ENCODE data around the gene DOC2B. TPM values are rescaled to one million over a fixed set of nuclear protein-coding genes. Genes with fewer than 3 reads are reported as not detected.

The DOC2B gene
- total and polyA plus RNA-seq, 9 of the 15 experiments (the other 6 are each of a cell fraction or from before 2014, with no cell fraction given): 0.02 TPM; not detected in 8

DNA sequence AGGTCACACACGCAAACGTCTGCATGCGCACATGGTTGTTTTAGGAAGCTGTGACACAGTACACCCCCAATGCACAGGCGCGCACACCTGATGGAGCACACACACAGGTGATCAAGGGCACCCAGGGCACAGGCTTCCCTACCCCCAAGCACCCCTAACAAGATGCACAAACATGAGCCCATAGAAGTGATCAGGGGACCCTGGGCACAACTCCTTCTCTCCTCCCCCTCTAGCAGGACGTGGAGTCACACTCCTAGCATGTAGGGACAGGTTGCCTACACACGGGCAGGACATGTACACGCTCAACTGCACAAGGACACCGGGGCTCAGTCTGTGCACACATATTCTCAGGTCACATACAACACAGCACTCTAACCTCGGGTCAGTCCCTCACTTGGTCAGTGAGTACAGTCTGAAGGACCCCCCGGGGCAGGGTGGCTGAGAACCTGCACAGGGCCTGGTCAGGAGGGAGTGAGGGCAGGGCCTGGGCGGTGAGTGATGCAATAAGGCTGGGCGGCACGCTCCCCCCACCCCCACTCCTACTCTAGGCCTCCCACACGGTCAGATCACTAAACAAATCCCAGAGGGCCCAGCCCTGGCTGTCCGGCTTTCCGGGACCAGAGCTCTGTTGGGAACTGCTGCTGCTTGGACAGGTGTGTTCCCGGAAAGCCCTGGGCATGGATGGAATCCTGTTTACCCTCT lies 751 bp upstream of the DOC2B start (continued):
- TF ChIP-seq TCF3 (CRISPR knock-in tag; IDR thresholded peaks at IDR 0.05): no peak
- TF ChIP-seq DNMT1 (IDR thresholded peaks at IDR 0.05): no peak
- 0 out of 2 replicates have a peak, but pooled peaks have one; percentile 27 for TF ChIP-seq RBFOX2 (IDR thresholded peaks at IDR 0.05; ENCODE audit: low read depth, low read length)
- TF ChIP-seq, protein P1, sequence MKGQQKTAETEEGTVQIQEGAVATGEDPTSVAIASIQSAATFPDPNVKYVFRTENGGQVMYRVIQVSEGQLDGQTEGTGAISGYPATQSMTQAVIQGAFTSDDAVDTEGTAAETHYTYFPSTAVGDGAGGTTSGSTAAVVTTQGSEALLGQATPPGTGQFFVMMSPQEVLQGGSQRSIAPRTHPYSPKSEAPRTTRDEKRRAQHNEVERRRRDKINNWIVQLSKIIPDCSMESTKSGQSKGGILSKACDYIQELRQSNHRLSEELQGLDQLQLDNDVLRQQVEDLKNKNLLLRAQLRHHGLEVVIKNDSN (CRISPR knock-in tag; IDR thresholded peaks at IDR 0.05): no peak
- TF ChIP-seq, protein P2, sequence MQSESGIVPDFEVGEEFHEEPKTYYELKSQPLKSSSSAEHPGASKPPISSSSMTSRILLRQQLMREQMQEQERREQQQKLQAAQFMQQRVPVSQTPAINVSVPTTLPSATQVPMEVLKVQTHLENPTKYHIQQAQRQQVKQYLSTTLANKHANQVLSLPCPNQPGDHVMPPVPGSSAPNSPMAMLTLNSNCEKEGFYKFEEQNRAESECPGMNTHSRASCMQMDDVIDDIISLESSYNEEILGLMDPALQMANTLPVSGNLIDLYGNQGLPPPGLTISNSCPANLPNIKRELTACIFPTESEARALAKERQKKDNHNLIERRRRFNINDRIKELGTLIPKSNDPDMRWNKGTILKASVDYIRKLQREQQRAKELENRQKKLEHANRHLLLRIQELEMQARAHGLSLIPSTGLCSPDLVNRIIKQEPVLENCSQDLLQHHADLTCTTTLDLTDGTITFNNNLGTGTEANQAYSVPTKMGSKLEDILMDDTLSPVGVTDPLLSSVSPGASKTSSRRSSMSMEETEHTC (IDR thresholded peaks at IDR 0.05): no peak

DNA sequence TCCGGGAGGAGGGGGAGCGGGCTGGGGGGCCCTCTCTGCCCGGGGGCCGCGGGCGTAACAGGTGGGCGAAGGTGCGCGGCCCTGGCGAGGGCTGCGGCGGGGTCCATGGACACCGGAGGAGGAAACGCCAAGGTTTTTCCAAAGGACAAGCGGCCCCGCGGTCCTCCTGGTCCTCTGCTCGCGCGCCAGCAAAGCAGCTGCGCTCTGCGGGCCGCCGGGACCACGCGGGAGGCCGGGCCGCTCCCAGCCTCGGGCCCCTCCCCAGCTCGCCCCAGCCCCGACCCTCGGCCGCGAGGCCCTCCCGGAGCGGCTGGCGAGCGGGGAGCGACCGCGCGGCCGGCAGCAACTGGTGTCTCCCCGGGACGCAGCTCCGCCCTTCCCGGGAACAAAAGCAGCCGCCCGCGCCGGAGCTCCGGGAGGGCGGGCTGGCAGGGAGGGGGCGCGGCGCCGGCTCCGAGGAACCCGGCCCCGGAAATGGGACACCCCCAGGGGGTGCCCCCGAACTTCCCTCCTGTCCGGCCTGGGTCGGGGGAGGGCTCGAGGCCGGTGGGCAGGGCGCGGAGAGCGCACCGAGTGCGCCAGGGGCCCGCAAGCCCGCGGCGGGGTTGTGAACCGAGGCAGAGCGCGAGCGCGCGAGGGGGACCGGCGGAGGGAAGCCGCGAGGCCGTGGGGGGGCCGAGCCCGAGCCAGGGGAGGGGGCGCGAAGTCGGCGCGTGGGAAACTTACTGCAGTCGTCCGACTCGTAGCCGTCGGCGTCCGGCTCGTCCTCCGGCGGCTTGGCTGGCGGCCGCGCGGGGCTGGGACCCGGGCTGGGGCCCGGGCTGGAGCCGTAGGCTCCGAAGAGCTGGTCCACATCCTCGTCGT lies 837 bp downstream of the DOC2B start:
- FAIRE-seq (no peak), ATAC-seq (no peak)
- TF ChIP-seq, protein P3, sequence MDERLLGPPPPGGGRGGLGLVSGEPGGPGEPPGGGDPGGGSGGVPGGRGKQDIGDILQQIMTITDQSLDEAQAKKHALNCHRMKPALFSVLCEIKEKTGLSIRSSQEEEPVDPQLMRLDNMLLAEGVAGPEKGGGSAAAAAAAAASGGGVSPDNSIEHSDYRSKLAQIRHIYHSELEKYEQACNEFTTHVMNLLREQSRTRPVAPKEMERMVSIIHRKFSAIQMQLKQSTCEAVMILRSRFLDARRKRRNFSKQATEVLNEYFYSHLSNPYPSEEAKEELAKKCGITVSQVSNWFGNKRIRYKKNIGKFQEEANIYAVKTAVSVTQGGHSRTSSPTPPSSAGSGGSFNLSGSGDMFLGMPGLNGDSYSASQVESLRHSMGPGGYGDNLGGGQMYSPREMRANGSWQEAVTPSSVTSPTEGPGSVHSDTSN (CRISPR knock-in tag; IDR thresholded peaks at IDR 0.05; ENCODE audit: low read depth): no peak
- TF ChIP-seq, protein P3 (tag; conservative IDR thresholded peaks at IDR 0.05; ENCODE audit: low read depth): no peak
- TF ChIP-seq RFX1 (IDR thresholded peaks at IDR 0.05): no peak
- TF ChIP-seq, protein P4, sequence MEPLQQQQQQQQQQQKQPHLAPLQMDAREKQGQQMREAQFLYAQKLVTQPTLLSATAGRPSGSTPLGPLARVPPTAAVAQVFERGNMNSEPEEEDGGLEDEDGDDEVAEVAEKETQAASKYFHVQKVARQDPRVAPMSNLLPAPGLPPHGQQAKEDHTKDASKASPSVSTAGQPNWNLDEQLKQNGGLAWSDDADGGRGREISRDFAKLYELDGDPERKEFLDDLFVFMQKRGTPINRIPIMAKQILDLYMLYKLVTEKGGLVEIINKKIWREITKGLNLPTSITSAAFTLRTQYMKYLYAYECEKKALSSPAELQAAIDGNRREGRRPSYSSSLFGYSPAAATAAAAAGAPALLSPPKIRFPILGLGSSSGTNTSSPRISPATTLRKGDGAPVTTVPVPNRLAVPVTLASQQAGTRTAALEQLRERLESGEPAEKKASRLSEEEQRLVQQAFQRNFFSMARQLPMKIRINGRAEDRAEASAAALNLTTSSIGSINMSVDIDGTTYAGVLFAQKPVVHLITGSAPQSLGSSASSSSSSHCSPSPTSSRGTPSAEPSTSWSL (CRISPR knock-in tag; IDR thresholded peaks at IDR 0.05; ENCODE audit: borderline replicate concordance): no peak
- TF ChIP-seq FOXA1 (IDR thresholded peaks at IDR 0.05; ENCODE audit: borderline replicate concordance): no peak
- no peak for TF ChIP-seq SMAD4 (CRISPR knock-in tag; conservative IDR thresholded peaks at IDR 0.05)
- TF ChIP-seq ZZZ3 (IDR thresholded peaks at IDR 0.05): no peak
- no peak for TF ChIP-seq PHB2 (IDR thresholded peaks at IDR 0.05; ENCODE audit: low read depth)

More for the DNA sequence above, 837 bp downstream of the DOC2B start:
- Histone ChIP-seq H3K9ac (ENCODE audit: insufficient read depth in 1 of 2, low read depth in 2 of 2, low read length in 2 of 2) (no peak overlapping the region), H3K9me1 (ENCODE audit: control insufficient read depth, insufficient read depth, low read length) (no peaks in the 10 kb centered on the region), H2AFZ (ENCODE audit: low read depth, low read length) (no peak overlapping the region), H3K27me3 (ENCODE audit: control insufficient read depth in 2 of 2, insufficient read depth in 2 of 2, low read length in 2 of 2) (peaks cover 0 to 21% of the 10 kb centered on the region in 2 experiments; a peak in 2 of 5 replicates), H3K9me3 (replicated peaks; ENCODE audit: control insufficient read depth, insufficient read depth, low read depth, low read length) (no peaks in the 10 kb centered on the region), H3K4me2 (ENCODE audit: insufficient read depth, low read length) (no peak overlapping the region), H3K4me3 (no peak overlapping the region), H4K20me1 (replicated peaks; ENCODE audit: control insufficient read depth, insufficient read depth, low read length) (no peaks in the 10 kb centered on the region), H3K79me2 (ENCODE audit: control insufficient read depth, insufficient read depth, low read length) (no peaks in the 10 kb centered on the region), H3K36me3 (ENCODE audit: control insufficient read depth, insufficient read depth, low read length) (no peaks in the 10 kb centered on the region), H3K27ac (ENCODE audit: extremely low read depth, low read depth, low read length) (no peak overlapping the region), H3K4me1 (replicated peaks in 1 of 2; ENCODE audit: control insufficient read depth in 2 of 2, insufficient read depth in 2 of 2, low read length in 2 of 2) (no peaks in the 10 kb centered on the region)
- DNase-seq (ENCODE audit: extremely low read depth in 1 of 4, low spot score in 3 of 4): no peak
- in situ Hi-C loops (cut with MboI): no loop called here
- CTCF ChIA-PET (ENCODE audit: low intra/inter-chr PET ratio): no interaction called here
- POLR2A ChIA-PET: interaction anchor here (0.5 kb wide), 1 partner anchor 828 kb away, joined by 4 read pairs; no protein-coding TSS in a partner anchor
- intact Hi-C loops (cut with micrococcal nuclease): no loop called here
- no TSS peak for BruUV-seq (replicated peaks)
- no CpG with 5 or more reads among the region's 112 CpGs for WGBS (ENCODE audit: insufficient coverage, low coverage, missing lambda C conversion rate)
